ENCODE measurements around the gene PCSK7.

- no peak for TF ChIP-seq EZH2 (IDR thresholded peaks at IDR 0.05; ENCODE audit: borderline replicate concordance, low read depth, low read length, severe bottlenecking)
- TF ChIP-seq, protein P1, sequence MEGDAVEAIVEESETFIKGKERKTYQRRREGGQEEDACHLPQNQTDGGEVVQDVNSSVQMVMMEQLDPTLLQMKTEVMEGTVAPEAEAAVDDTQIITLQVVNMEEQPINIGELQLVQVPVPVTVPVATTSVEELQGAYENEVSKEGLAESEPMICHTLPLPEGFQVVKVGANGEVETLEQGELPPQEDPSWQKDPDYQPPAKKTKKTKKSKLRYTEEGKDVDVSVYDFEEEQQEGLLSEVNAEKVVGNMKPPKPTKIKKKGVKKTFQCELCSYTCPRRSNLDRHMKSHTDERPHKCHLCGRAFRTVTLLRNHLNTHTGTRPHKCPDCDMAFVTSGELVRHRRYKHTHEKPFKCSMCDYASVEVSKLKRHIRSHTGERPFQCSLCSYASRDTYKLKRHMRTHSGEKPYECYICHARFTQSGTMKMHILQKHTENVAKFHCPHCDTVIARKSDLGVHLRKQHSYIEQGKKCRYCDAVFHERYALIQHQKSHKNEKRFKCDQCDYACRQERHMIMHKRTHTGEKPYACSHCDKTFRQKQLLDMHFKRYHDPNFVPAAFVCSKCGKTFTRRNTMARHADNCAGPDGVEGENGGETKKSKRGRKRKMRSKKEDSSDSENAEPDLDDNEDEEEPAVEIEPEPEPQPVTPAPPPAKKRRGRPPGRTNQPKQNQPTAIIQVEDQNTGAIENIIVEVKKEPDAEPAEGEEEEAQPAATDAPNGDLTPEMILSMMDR (IDR thresholded peaks at IDR 0.05; ENCODE audit: borderline replicate concordance, extremely low read depth, low read length, poor library complexity, severe bottlenecking) = no peak
Measured at GRCh38 chr11:117187428-117187798, 44.5 kb downstream of the PCSK7 start.

All from DND-41 (cell line).